GM12872 (cell line): ENCODE data around the gene RYR3.

Experiments used
- TF ChIP-seq, protein P1 (sequence below): IDR thresholded peaks from 3 replicates; pipeline ENCODE4 v1.5.1; 2011; ENCODE audit warnings: low read depth, mild to moderate bottlenecking, low read length, moderate library complexity; ENCODE audit not compliant: insufficient read depth

The RYR3 gene

DNA sequence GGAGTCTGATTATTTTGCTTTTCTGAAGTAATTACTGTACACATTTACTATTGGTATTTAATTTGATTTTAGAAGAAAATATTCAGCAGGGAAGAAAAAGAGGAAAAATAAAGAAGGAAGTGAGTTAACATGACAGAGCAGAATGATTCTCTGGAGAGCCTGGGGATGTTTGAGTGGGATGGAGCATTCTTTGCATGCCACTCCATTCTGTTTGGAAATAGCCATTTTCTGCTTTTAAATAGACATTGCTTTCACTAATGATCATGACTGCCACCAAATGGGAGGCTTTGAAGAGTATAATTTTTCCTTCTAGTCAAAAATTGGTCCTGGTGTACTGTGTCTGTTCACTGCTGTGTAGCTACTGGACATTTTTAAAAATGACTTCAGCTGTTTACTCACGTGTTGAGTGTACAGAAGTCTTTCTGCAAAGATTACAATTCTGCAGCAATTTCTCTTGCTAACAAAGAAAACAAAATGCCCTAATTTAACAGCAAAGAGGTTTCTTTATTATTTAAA lies 196.1 kb downstream of the RYR3 start:
- TF ChIP-seq, protein P1, sequence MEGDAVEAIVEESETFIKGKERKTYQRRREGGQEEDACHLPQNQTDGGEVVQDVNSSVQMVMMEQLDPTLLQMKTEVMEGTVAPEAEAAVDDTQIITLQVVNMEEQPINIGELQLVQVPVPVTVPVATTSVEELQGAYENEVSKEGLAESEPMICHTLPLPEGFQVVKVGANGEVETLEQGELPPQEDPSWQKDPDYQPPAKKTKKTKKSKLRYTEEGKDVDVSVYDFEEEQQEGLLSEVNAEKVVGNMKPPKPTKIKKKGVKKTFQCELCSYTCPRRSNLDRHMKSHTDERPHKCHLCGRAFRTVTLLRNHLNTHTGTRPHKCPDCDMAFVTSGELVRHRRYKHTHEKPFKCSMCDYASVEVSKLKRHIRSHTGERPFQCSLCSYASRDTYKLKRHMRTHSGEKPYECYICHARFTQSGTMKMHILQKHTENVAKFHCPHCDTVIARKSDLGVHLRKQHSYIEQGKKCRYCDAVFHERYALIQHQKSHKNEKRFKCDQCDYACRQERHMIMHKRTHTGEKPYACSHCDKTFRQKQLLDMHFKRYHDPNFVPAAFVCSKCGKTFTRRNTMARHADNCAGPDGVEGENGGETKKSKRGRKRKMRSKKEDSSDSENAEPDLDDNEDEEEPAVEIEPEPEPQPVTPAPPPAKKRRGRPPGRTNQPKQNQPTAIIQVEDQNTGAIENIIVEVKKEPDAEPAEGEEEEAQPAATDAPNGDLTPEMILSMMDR: no peak

GRCh38 chr15:33508703-33509102 lies 197.9 kb downstream of the RYR3 start:
- TF ChIP-seq, protein P1: no peak

DNA sequence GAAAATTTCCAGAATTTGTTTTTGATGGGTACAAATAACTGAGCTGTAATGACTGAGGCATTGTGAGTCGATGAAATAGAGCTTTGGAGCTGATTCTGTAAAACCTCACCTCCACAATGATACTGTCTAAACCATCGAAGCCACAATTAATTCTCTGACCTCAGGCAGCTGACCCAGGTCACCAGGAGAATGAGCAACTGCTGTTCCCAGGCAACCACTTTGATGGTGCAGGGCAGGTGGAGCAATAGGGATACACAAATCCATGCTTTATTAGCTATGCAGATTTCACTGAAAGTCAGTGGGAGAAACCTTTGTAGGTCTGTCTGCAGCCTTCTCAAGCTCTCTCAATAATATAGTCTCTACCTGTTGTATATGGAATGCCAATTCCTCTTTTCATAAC lies 204.4 kb downstream of the RYR3 start:
- TF ChIP-seq, protein P1: no peak

- TF ChIP-seq, protein P1: no peak
Measured at GRCh38 chr15:33516563-33516962, 205.8 kb downstream of the RYR3 start.

GRCh38 chr15:33517944-33518343 lies 207.2 kb downstream of the RYR3 start:
- TF ChIP-seq, protein P1: no peak

GRCh38 chr15:33518421-33518820 lies 207.7 kb downstream of the RYR3 start:
- TF ChIP-seq, protein P1: no peak

- TF ChIP-seq, protein P1: no peak
Measured at GRCh38 chr15:33524274-33524673, 213.5 kb downstream of the RYR3 start.

- TF ChIP-seq, protein P1: no peak
Measured at GRCh38 chr15:33526532-33526931, 215.8 kb downstream of the RYR3 start.
